ENCODE data around the gene BTRC. TPM values are rescaled to one million over a fixed set of nuclear protein-coding genes. Genes with fewer than 3 reads are reported as not detected.

The BTRC gene
- polyA plus RNA-seq, 1 experiment, result 23.2 TPM

- peaks cover 44% of the 10 kb centered on the region for H3K27me3 ChIP-seq (ENCODE audit: control insufficient read depth, insufficient read depth, low read length)
- CTCF ChIA-PET, result interaction anchor here (1.3 to 7.4 kb wide), 2 partner anchors 352 to 354 kb away, joined by 4 to 132 read pairs; no protein-coding TSS in a partner anchor
Observed at GRCh38 chr10:101566333-101567164, 212.6 kb downstream of the BTRC start.

GRCh38 chr10:101567165-101568006, 213.4 kb downstream of the BTRC start:
- POLR2A ChIA-PET, result no interaction called here
- Histone ChIP-seq H3K27me3 (ENCODE audit: control insufficient read depth, insufficient read depth, low read length) (peaks cover 44% of the 10 kb centered on the region), H3K4me3 (ENCODE audit: low read depth, low read length) (no peak overlapping the region), H3K27ac (ENCODE audit: low read depth, low read length) (no peak overlapping the region), H3K9me3 (ENCODE audit: control insufficient read depth, insufficient read depth, low read length) (peaks cover 2% of the 10 kb centered on the region)
- no peak for TF ChIP-seq CTCF (IDR thresholded peaks at IDR 0.05; ENCODE audit: low read depth, low read length)
- CTCF ChIA-PET, result interaction anchor here (1.0 to 7.4 kb wide), 2 partner anchors 266 to 355 kb away, joined by 3 to 132 read pairs; no protein-coding TSS in a partner anchor
- no peak for DNase-seq (ENCODE audit: low read depth, low spot score)

More at GRCh38 chr10:101566333-101567164, 212.6 kb downstream of the BTRC start:
- POLR2A ChIA-PET, result no interaction called here
- Histone ChIP-seq H3K27ac (ENCODE audit: low read depth, low read length) (no peak overlapping the region), H3K9me3 (ENCODE audit: control insufficient read depth, insufficient read depth, low read length) (no peaks in the 10 kb centered on the region; the same call in 1 of the 2 replicates), H3K4me3 (ENCODE audit: low read depth, low read length) (peak overlapping the region; percentile 31)
- TF ChIP-seq CTCF (IDR thresholded peaks at IDR 0.05; ENCODE audit: low read depth, low read length), result no peak
- no peak for DNase-seq (ENCODE audit: low read depth, low spot score)

GRCh38 chr10:101568054-101568745, 214.2 kb downstream of the BTRC start:
- Histone ChIP-seq H3K9me3 (ENCODE audit: control insufficient read depth, insufficient read depth, low read length) (peaks cover 8% of the 10 kb centered on the region), H3K27ac (ENCODE audit: low read depth, low read length) (no peak overlapping the region), H3K4me3 (ENCODE audit: low read depth, low read length) (no peak overlapping the region), H3K27me3 (ENCODE audit: control insufficient read depth, insufficient read depth, low read length) (peaks cover 39% of the 10 kb centered on the region)
- TF ChIP-seq CTCF (IDR thresholded peaks at IDR 0.05; ENCODE audit: low read depth, low read length), result no peak
- ChIA-PET CTCF (interaction anchor here (1.0 to 7.4 kb wide), 2 partner anchors 266 to 356 kb away, joined by 3 to 132 read pairs; no protein-coding TSS in a partner anchor), POLR2A (no interaction called here)
- no peak for DNase-seq (ENCODE audit: low read depth, low spot score)

- ChIA-PET CTCF (interaction anchor here (0.6 to 7.4 kb wide), 13 partner anchors 13 to 398 kb away, joined by 3 to 132 read pairs (median 5); partner anchors contain the start of genes DPCD and POLL), POLR2A (no interaction called here)
- no peak for TF ChIP-seq CTCF (IDR thresholded peaks at IDR 0.05; ENCODE audit: low read depth, low read length)
- DNase-seq (ENCODE audit: low read depth, low spot score), result no peak
- Histone ChIP-seq H3K4me3 (ENCODE audit: low read depth, low read length) (peak overlapping the region; percentile 68; the same call in 1 of the 2 replicates), H3K9me3 (ENCODE audit: control insufficient read depth, insufficient read depth, low read length) (peaks cover 8% of the 10 kb centered on the region), H3K27me3 (ENCODE audit: control insufficient read depth, insufficient read depth, low read length) (peaks cover 39% of the 10 kb centered on the region), H3K27ac (ENCODE audit: low read depth, low read length) (no peak overlapping the region)
Observed at GRCh38 chr10:101569323-101569621, 215.3 kb downstream of the BTRC start.
